Psoas muscle (tissue), 8 donors: ENCODE measurements around the gene MBNL1. TPM values are rescaled to one million over a fixed set of nuclear protein-coding genes. Genes with fewer than 3 reads are reported as not detected.

Experiments used
- ATAC-seq, 4 donors: fragments of 200-7000 bp; cut with Tn5 transposase; one replicate each; pipeline ENCODE4 v1.9.1; 2020; ENCODE audit warnings: moderate library complexity in 3 of 4, mild to moderate bottlenecking in 2 of 4
- DNase-seq, 2 donors: peaks; one replicate each; pipeline ENCODE4 v3.0.0-alpha.2; 2020
- H3K27ac ChIP-seq: fragments of 200-600 bp; one replicate; pipeline ENCODE4 v1.8.0; 2022
- H3K27me3 ChIP-seq, 3 donors: fragments of 200-600 bp in 1 of 3; one replicate each; pipeline versions ENCODE4 v1.6.1 to v1.8.0; 2013 to 2022; ENCODE audit warnings: low read length in 2 of 3, mild to moderate bottlenecking in 2 of 3, moderate library complexity in 1 of 3; ENCODE audit not compliant: insufficient read depth in 3 of 3
- H3K36me3 ChIP-seq, 2 donors: fragments of 200-600 bp in 1 of 2; one replicate each; pipeline versions ENCODE4 v1.6.1 to v1.8.0; 2013 to 2022; ENCODE audit warnings: low read depth in 1 of 2, mild to moderate bottlenecking in 1 of 2, moderate library complexity in 1 of 2; ENCODE audit not compliant: insufficient read depth in 1 of 2
- H3K4me1 ChIP-seq: fragments of 200-600 bp; one replicate; pipeline ENCODE4 v1.8.0; 2022
- H3K4me3 ChIP-seq: fragments of 200-600 bp; one replicate; pipeline ENCODE4 v1.8.0; 2022; ENCODE audit warnings: mild to moderate bottlenecking
- H3K9me3 ChIP-seq: fragments of 200-600 bp; one replicate; pipeline ENCODE4 v1.8.0; 2022
- CTCF ChIP-seq: fragments of 200-600 bp; IDR thresholded peaks from one replicate; pipeline ENCODE4 v1.8.0; 2022; ENCODE audit warnings: antibody characterized with exemption
- WGBS, 3 donors: extraction: QIAGEN DNeasy Blood & Tissue Kit; methylation state at CpG; one replicate each; pipeline versions ENCODE4 v1.1.6 to v1.1.7; 2013; 5-methylcytosine and 5-hydroxymethylcytosine counted together
- intact Hi-C, 2 donors: fragments of 100-400 bp; cut with DNase I; formaldehyde crosslinking; loops; one replicate each; pipeline versions ENCODE4 v1.11.0 to v1.14.2; 2022
- polyA plus RNA-seq, 3 donors: library from polyadenylated mRNA; stranded (reverse); fragments of 200-250 nt; gene quantifications; one replicate each; pipeline ENCODE4 v1.2.3, GENCODE V29; 2013
- total RNA-seq, 4 donors: library from RNA; stranded (reverse); fragmentation: NEBNext Ultra II Directional in 2 of 4; extraction: Animal tissue kit (Norgen Biotek cat#: 25700) in 2 of 4; gene quantifications; one replicate each; pipeline versions ENCODE4 v1.2.1 to v1.2.4, GENCODE V29; 2021 to 2023
- donor health status: healthy with polysubstance abuse.
- donor health status: DM: no; HTN: no; CAD: no; lungs with moderate emphysema.
- donor health status: Bipolar disorder and iron deficiency.
- donor health status: healthy.
- donor health status: DM: yes; HTN: yes; CAD: no.
- donor health status: DM: no; HTN: no; CAD: no.
- donor health status: DM: no; HTN: no; CAD: no.
- donor health status: DM: yes; HTN: yes; CAD: no.

Gene MBNL1
- total and polyA plus RNA-seq, 7 donors, result 27.4 to 281 (median 179) TPM

GRCh38 chr3:152355744-152356665 is 87.3 kb downstream of the MBNL1 start:
- Histone ChIP-seq H3K27me3 (no peaks in the 10 kb centered on the region), H3K27ac (peak overlapping the region; percentile 82), H3K4me3 (peak overlapping the region; percentile 5), H3K4me1 (peaks cover 92% of the 10 kb centered on the region), H3K9me3 (no peaks in the 10 kb centered on the region), H3K36me3 (peaks cover 0 to 3% of the 10 kb centered on the region in 2 donors)
- 61 to 77% (median 66%) methylated on average over 10 of the region's 10 CpGs for WGBS, 3 donors
- ATAC-seq (peak in 2 of 4 donors; percentile 34 to 49), DNase-seq (peak in 1 of 2 donors; percentile 38)
- intact Hi-C loops, result no loop called here
- no peak for TF ChIP-seq CTCF

DNA sequence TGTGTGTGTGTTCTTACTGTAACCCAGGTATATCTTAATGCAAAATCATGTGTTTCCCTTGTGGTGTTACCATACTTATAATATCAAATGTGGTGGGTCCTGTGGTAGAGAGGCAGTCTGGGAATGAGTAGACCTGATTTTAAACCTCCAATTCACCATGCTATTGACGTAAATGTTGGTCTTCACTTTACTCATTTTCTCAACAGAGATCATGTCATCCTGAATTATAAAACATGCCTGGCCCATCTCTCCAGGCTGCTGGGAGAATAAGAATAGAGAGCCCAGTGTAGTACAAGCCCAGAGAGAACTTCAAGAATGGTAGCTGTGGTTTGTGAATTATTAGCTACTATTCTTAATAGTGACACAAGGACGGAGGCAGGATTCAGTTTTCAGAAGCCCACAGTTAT is 88.1 kb downstream of the MBNL1 start:
- H3K4me1 ChIP-seq, result peaks cover 92% of the 10 kb centered on the region
- H3K4me3 ChIP-seq, result no peak overlapping the region
- WGBS, 3 donors, result 43 to 73% (median 51%) methylated on average over 2 of the region's 2 CpGs
- TF ChIP-seq CTCF, result no peak
- ATAC-seq, result peak in 3 of 4 donors; percentile 24 to 32 (median 31)
- H3K27ac ChIP-seq, result peak overlapping the region; percentile 82
- no peaks in the 10 kb centered on the region for H3K9me3 ChIP-seq
- H3K36me3 ChIP-seq, result peaks cover 0 to 3% of the 10 kb centered on the region in 2 donors
- no peaks in the 10 kb centered on the region for H3K27me3 ChIP-seq
- DNase-seq, result no peak
- intact Hi-C loops, result no loop called here

DNA sequence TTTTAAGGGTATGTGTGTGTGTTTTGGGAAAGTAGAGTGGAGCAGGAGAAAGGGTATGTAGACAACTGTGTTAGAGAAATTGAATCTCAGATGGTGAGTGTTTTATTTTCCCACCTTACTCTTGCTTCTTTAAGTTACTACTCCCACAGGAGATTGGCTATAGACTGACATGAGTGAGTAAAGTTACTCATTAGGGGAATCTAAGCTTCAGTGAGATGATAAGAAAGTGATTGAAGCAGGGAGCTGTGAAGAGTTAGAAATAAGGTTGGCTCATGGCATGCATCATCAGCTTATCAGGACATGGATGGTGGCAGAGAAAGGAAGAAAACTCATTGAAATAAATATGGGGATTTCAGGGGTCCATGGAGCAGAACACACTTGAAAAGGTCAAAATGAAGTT is 88.9 kb downstream of the MBNL1 start:
- ATAC-seq (peak in 2 of 4 donors; percentile 2 to 26), DNase-seq (no peak)
- Histone ChIP-seq H3K36me3 (peaks cover 0 to 3% of the 10 kb centered on the region in 2 donors), H3K4me1 (peaks cover 92% of the 10 kb centered on the region), H3K9me3 (no peaks in the 10 kb centered on the region), H3K27me3 (no peaks in the 10 kb centered on the region), H3K27ac (peak overlapping the region; percentile 82), H3K4me3 (no peak overlapping the region)
- intact Hi-C loops, result no loop called here
- TF ChIP-seq CTCF, result no peak

DNA sequence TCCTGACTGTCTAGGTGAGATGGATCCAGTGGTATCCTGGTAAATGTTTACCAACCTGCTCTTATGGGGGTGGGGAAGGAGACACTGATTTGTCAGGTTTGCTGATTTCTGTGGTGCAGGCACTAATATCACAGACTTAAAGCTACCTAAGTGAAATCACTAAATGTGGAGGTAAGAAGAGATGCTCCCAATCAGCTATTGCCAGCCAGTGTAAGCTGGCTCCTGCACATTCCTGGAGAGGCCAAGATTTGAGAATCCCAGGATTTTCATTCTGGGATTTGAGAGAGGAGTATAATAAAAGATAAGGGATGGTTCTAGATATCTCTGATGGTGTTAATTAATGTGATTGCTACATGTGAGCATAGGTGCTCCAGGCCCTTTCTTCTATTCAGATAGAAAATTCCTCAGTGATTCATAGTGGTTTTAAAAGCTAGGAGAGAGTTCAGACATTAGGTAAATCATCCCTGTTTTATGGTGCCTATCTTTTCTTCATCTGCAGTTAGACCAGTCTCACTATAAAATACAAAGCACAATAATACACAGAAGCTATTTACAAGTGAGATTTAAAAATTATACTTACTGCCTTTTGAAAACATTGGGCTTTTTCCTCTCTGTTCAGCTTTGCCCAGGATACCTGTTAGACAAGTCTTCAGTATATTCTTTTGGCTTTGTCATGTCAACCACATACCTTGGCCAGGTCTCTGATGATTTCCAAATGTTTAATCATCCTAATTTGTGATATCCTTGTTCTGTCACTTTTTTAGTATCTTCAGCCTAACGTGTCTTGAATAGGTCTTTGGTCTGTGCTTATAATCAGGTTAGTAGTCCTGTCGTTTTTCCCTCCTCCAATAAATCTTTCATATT is 90.9 kb downstream of the MBNL1 start:
- DNase-seq (no peak), ATAC-seq (no peak)
- Histone ChIP-seq H3K4me1 (peaks cover 96% of the 10 kb centered on the region), H3K27ac (peak overlapping the region; percentile 82), H3K27me3 (no peaks in the 10 kb centered on the region), H3K36me3 (no peaks in the 10 kb centered on the region), H3K9me3 (no peaks in the 10 kb centered on the region), H3K4me3 (no peak overlapping the region)
- 24 to 46% (median 29%) methylated on average over 2 of the region's 2 CpGs for WGBS, 3 donors
- intact Hi-C loops, result no loop called here
- TF ChIP-seq CTCF, result no peak
